ENCODE data around the gene IL37.

IL37 gene

GRCh38 chr2:112869258-112869842 lies 41.6 kb upstream of the IL37 start (continued):
- TF ChIP-seq YY2 (tag by site-specific recombination; IDR thresholded peaks at IDR 0.05), result no peak
- no peak for TF ChIP-seq ZNF133 (tag by site-specific recombination; IDR thresholded peaks at IDR 0.05)
- peak; percentile 60; the same call in 1 of the 2 replicates for TF ChIP-seq ZNF2 (tag by site-specific recombination; IDR thresholded peaks at IDR 0.05)
- no peak for TF ChIP-seq ZNF701 (tag by site-specific recombination; IDR thresholded peaks at IDR 0.05)
- TF ChIP-seq REPIN1 (tag by site-specific recombination; IDR thresholded peaks at IDR 0.05; ENCODE audit: low read depth), result no peak
- TF ChIP-seq ZBTB8A (tag by site-specific recombination; IDR thresholded peaks at IDR 0.05), result peak; percentile 83
- TF ChIP-seq ZNF626 (tag by site-specific recombination; IDR thresholded peaks at IDR 0.05), result peak; percentile 79; the same call in 1 of the 2 replicates
- peak; percentile 64; the same call in 1 of the 2 replicates for TF ChIP-seq ZNF501 (tag by site-specific recombination; IDR thresholded peaks at IDR 0.05)
- TF ChIP-seq ZNF521 (tag by site-specific recombination; IDR thresholded peaks at IDR 0.05), result no peak
- TF ChIP-seq ZNF362 (tag by site-specific recombination; IDR thresholded peaks at IDR 0.05), result peak; percentile 56; the same call in 1 of the 2 replicates
- TF ChIP-seq ZSCAN16 (tag by site-specific recombination; IDR thresholded peaks at IDR 0.05), result no peak
- TF ChIP-seq ZNF37A (tag by site-specific recombination; IDR thresholded peaks at IDR 0.05), result no peak; the same call in 1 of the 2 replicates
- peak; percentile 96 for TF ChIP-seq OSR2 (tag by site-specific recombination; IDR thresholded peaks at IDR 0.05)
- TF ChIP-seq HOXA7 (CRISPR knock-in tag; IDR thresholded peaks at IDR 0.05; ENCODE audit: borderline replicate concordance), result no peak
- no peak for TF ChIP-seq ZNF202 (tag by site-specific recombination; IDR thresholded peaks at IDR 0.05; ENCODE audit: borderline replicate concordance)
- no peak for TF ChIP-seq ZNF639 (tag by site-specific recombination; IDR thresholded peaks at IDR 0.05)
- peak; percentile 65 for TF ChIP-seq SCRT1 (tag by site-specific recombination; IDR thresholded peaks at IDR 0.05; ENCODE audit: borderline replicate concordance)
- peak; percentile 51; the same call in 1 of the 2 replicates for TF ChIP-seq MEIS1 (CRISPR knock-in tag; IDR thresholded peaks at IDR 0.05; ENCODE audit: borderline replicate concordance)
- TF ChIP-seq ZFP37 (tag by site-specific recombination; IDR thresholded peaks at IDR 0.05), result no peak
- TF ChIP-seq KLF8 (tag by site-specific recombination; IDR thresholded peaks at IDR 0.05), result peak; percentile 65; the same call in 1 of the 2 replicates
- TF ChIP-seq ZNF426 (tag by site-specific recombination; IDR thresholded peaks at IDR 0.05), result no peak
- TF ChIP-seq GFI1B (tag by site-specific recombination; IDR thresholded peaks at IDR 0.05), result peak; percentile 66
- no peak for TF ChIP-seq ZNF112 (tag by site-specific recombination; IDR thresholded peaks at IDR 0.05)
- TF ChIP-seq ZNF677 (tag by site-specific recombination; IDR thresholded peaks at IDR 0.05), result no peak
- peak; percentile 44; the same call in 1 of the 2 replicates for TF ChIP-seq TRIM28 (IDR thresholded peaks at IDR 0.05; ENCODE audit: borderline replicate concordance, low read length)
- TF ChIP-seq ZNF169 (tag by site-specific recombination; IDR thresholded peaks at IDR 0.05), result no peak
- TF ChIP-seq, protein P1, sequence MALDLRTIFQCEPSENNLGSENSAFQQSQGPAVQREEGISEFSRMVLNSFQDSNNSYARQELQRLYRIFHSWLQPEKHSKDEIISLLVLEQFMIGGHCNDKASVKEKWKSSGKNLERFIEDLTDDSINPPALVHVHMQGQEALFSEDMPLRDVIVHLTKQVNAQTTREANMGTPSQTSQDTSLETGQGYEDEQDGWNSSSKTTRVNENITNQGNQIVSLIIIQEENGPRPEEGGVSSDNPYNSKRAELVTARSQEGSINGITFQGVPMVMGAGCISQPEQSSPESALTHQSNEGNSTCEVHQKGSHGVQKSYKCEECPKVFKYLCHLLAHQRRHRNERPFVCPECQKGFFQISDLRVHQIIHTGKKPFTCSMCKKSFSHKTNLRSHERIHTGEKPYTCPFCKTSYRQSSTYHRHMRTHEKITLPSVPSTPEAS (tag by site-specific recombination; IDR thresholded peaks at IDR 0.05), result peak; percentile 52; the same call in 1 of the 2 replicates
